ENCODE results near the gene TMEM247.

- TF ChIP-seq CTCF (IDR thresholded peaks at IDR 0.05) (peak; percentile 95 to 98 (median 97)), POLR2A (IDR thresholded peaks at IDR 0.05) (no peak), POLR2AphosphoS5 (IDR thresholded peaks at IDR 0.05; ENCODE audit: insufficient read depth in 1 of 2, low read depth in 1 of 2) (no peak)
Observed at GRCh38 chr2:46461011-46461674, 18.2 kb upstream of the TMEM247 start.
